K562 (cell line): ENCODE results near the gene SEZ6.

Experiments used
- CTCF ChIP-seq, 3 experiments: IDR thresholded peaks in 2 of 3; conservative IDR thresholded peaks in 1 of 3; 2 replicates each; pipeline ENCODE4 v1.5.1; 2011 to 2012; ENCODE audit warnings: low read length in 3 of 3, mild to moderate bottlenecking in 3 of 3, control low read depth in 2 of 3, improper control_type of control experiment in 1 of 3, inconsistent platforms in 1 of 3, low read depth in 1 of 3, mixed read lengths in 1 of 3, moderate library complexity in 1 of 3; ENCODE audit not compliant: insufficient read depth in 2 of 3
- ETS1 ChIP-seq: conservative IDR thresholded peaks from 2 replicates; pipeline ENCODE4 v1.6.1; 2011; ENCODE audit warnings: low read depth, mild to moderate bottlenecking, low read length; ENCODE audit not compliant: control insufficient read depth
- ETS2 ChIP-seq: IDR thresholded peaks from 2 replicates; pipeline ENCODE4 v1.6.1; 2016; ENCODE audit warnings: borderline replicate concordance, missing genetic modification characterization, mild to moderate bottlenecking, moderate library complexity, missing compliant biosample characterization; ENCODE audit not compliant: poor library complexity, severe bottlenecking
- EZH2 ChIP-seq: IDR thresholded peaks from 2 replicates; pipeline ENCODE4 v1.6.1; 2012; ENCODE audit warnings: low read depth, mild to moderate bottlenecking, inconsistent platforms, low read length, borderline replicate concordance
- FOXK2 ChIP-seq, 2 experiments: fragments of 450-650 bp; IDR thresholded peaks in 1 of 2; conservative IDR thresholded peaks in 1 of 2; 2 replicates each; pipeline ENCODE4 v1.6.1; 2016; ENCODE audit warnings: low read depth in 2 of 2, mild to moderate bottlenecking in 1 of 2
- GATAD2A ChIP-seq: fragments of 450-650 bp; IDR thresholded peaks from 2 replicates; pipeline ENCODE4 v1.6.1; 2017
- MAFF ChIP-seq: IDR thresholded peaks from 2 replicates; pipeline ENCODE4 v1.6.1; 2012; ENCODE audit warnings: low read length, improper control_type of control experiment

- TF ChIP-seq FOXK2 (conservative IDR thresholded peaks at IDR 0.05 in 1 of 2, IDR thresholded peaks at IDR 0.05 in 1 of 2; ENCODE audit: low read depth in 2 of 2) (no peak), CTCF (IDR thresholded peaks at IDR 0.05 in 2 of 3, conservative IDR thresholded peaks at IDR 0.05 in 1 of 3; ENCODE audit: insufficient read depth in 2 of 3, low read depth in 1 of 3, low read length in 3 of 3) (no peak), ETS1 (no peak), EZH2 (no peak), ETS2 (tag) (no peak), GATAD2A (no peak), MAFF (no peak)
These were observed 57.0 kb downstream of the SEZ6 start for GRCh38 chr17:28948873-28949184.
